Measurements from ENCODE around the gene DNAJB8.

- TF ChIP-seq RNF2 (IDR thresholded peaks at IDR 0.05; ENCODE audit: borderline replicate concordance, low read depth) (no peak), RFX5 (IDR thresholded peaks at IDR 0.05) (no peak), EP300 (IDR thresholded peaks at IDR 0.05) (no peak), ESRRA (IDR thresholded peaks at IDR 0.05; ENCODE audit: borderline replicate concordance, low read length) (no peak)
Measured at GRCh38 chr3:128501431-128501830, 34.7 kb upstream of the DNAJB8 start.

All from A549 (cell line).